IPS-15b (cell line): ENCODE measurements around the gene AUH.

Source experiments
- H3K27me3 ChIP-seq: one replicate; pipeline ENCODE4 v1.6.1; 2013; ENCODE audit warnings: low read length; ENCODE audit not compliant: control insufficient read depth, insufficient read depth
- H3K36me3 ChIP-seq: one replicate; pipeline ENCODE4 v1.6.1; 2013; ENCODE audit warnings: low read length; ENCODE audit not compliant: control insufficient read depth, insufficient read depth
- H3K4me1 ChIP-seq: one replicate; pipeline ENCODE4 v1.6.1; 2013; ENCODE audit warnings: mild to moderate bottlenecking, low read length; ENCODE audit not compliant: control insufficient read depth, insufficient read depth
- H3K4me3 ChIP-seq: one replicate; pipeline ENCODE4 v1.5.1; 2013; ENCODE audit warnings: low read depth, low read length
- H3K9ac ChIP-seq: one replicate; pipeline ENCODE4 v1.6.1; 2013; ENCODE audit warnings: low read depth, mild to moderate bottlenecking, low read length
- H3K9me3 ChIP-seq: one replicate; pipeline ENCODE4 v1.6.1; 2013; ENCODE audit warnings: mild to moderate bottlenecking, low read length; ENCODE audit not compliant: control insufficient read depth, insufficient read depth

The AUH gene

GRCh38 chr9:91361291-91362050 is at the start of gene AUH:
Gene AUH, minus strand, starts transcription at chr9:91361918. Its CDS starts 29 bp downstream, at chr9:91361889.
- H3K4me1 ChIP-seq: peaks cover 9% of the 10 kb centered on the region
- H3K4me3 ChIP-seq: peak within 1 kb of the TSS; percentile 81
- H3K36me3 ChIP-seq: no peaks in the 10 kb centered on the region
- H3K27me3 ChIP-seq: no peaks in the 10 kb centered on the region
- no peaks in the 10 kb centered on the region for H3K9me3 ChIP-seq
- peak within 1 kb of the TSS; percentile 83 for H3K9ac ChIP-seq

DNA sequence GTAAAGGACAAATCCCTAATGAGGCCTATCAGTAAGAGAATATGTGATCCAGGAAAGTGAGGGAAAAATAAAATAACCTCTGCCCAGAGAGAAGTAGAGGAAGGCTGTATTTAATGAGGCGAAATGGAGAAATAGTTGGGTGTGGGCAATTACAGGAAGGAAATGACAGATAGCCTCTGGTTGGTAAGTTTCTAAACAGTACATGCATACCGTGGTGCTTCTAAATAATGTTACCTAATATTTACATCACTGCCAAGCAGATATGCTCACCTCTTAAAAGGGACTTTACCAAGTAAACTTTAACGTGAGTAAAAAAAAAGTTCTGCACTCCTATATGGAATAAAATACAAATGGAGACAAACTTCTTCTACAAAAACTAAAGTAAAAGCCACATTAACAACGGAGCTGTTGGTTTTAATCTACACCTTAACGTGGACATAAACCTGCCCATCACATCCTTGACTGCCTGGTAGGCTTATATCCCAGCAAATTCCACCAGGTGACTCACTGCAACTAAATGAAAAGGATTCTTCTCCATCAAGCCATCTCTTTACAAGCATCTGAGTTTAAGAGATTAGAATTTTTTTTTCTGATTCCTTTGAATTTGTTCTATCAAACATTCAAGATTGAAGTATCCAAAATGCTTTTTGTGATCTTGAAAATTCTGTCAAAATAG is 49.5 kb upstream of the AUH start:
- Histone ChIP-seq H3K4me3 (no peak overlapping the region), H3K4me1 (peaks cover 2% of the 10 kb centered on the region), H3K9me3 (no peaks in the 10 kb centered on the region), H3K36me3 (no peaks in the 10 kb centered on the region), H3K9ac (no peak overlapping the region), H3K27me3 (no peaks in the 10 kb centered on the region)

- Histone ChIP-seq H3K27me3 (no peaks in the 10 kb centered on the region), H3K36me3 (no peaks in the 10 kb centered on the region), H3K9ac (no peak overlapping the region), H3K9me3 (no peaks in the 10 kb centered on the region), H3K4me1 (peaks cover 3% of the 10 kb centered on the region), H3K4me3 (no peak overlapping the region)
These were observed 48.4 kb upstream of the AUH start for GRCh38 chr9:91410161-91410560.

DNA sequence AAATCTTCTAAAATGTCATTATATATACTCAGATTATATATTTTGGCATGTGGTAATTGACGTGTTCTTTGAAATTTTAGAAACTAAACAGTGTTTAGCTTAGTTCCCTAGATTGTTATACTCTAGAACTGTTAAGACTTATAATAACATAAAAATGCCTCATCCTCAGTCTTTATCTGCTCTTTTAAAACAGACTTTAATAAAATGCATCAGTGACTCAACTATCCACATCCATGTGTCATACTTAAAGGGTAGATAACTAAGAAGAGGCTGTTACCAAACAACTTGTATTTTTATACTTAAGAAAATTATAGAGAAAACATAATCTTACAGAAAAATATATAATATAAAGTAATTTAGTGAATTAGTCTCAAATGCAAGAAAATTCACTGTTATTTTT is 46.8 kb upstream of the AUH start:
- H3K4me1 ChIP-seq: peaks cover 3% of the 10 kb centered on the region
- no peaks in the 10 kb centered on the region for H3K9me3 ChIP-seq
- no peaks in the 10 kb centered on the region for H3K27me3 ChIP-seq
- H3K36me3 ChIP-seq: no peaks in the 10 kb centered on the region
- no peak overlapping the region for H3K9ac ChIP-seq
- H3K4me3 ChIP-seq: no peak overlapping the region

- Histone ChIP-seq H3K4me1 (peaks cover 3% of the 10 kb centered on the region), H3K36me3 (no peaks in the 10 kb centered on the region), H3K9ac (no peak overlapping the region), H3K27me3 (no peaks in the 10 kb centered on the region), H3K4me3 (no peak overlapping the region), H3K9me3 (no peaks in the 10 kb centered on the region)
These were observed 46.0 kb upstream of the AUH start for GRCh38 chr9:91407580-91408318.

DNA sequence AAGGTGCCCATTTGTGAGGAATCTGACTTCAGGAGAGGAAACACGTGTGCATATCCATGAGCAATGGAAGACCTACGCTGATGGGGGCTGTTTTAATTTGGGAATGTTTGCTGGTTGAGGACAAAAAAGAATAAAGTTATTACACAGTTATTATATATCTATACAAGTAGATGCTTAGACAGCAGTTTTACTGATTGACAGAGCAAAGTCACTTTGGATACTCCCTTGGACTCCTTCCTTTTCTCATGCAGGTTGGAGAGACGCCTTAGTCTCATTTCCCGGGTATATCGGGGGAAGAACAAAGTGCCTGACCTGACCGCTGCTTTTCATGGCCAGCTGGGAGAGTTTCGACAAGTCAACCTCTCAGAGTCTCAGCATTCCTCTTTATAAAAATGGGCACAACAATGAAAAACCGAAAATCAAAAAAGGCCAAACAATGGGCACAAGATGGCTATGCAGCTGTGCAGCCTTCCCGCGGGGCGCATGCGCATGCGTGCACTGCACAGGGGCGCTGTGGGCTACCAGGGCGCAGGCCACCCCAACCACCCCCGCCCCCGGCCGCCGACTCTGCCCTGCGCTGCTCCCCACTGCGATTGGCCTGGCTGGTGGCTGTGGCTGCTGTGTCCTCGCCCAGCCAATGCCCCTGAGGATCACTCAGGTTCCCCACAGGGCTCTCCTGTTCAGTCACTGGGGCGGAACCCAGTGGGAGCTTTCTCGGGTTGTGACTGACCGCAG is 43.8 kb upstream of the AUH start:
- no peak overlapping the region for H3K4me3 ChIP-seq
- no peaks in the 10 kb centered on the region for H3K27me3 ChIP-seq
- H3K9ac ChIP-seq: no peak overlapping the region
- no peaks in the 10 kb centered on the region for H3K36me3 ChIP-seq
- H3K4me1 ChIP-seq: peaks cover 3% of the 10 kb centered on the region
- no peaks in the 10 kb centered on the region for H3K9me3 ChIP-seq

DNA sequence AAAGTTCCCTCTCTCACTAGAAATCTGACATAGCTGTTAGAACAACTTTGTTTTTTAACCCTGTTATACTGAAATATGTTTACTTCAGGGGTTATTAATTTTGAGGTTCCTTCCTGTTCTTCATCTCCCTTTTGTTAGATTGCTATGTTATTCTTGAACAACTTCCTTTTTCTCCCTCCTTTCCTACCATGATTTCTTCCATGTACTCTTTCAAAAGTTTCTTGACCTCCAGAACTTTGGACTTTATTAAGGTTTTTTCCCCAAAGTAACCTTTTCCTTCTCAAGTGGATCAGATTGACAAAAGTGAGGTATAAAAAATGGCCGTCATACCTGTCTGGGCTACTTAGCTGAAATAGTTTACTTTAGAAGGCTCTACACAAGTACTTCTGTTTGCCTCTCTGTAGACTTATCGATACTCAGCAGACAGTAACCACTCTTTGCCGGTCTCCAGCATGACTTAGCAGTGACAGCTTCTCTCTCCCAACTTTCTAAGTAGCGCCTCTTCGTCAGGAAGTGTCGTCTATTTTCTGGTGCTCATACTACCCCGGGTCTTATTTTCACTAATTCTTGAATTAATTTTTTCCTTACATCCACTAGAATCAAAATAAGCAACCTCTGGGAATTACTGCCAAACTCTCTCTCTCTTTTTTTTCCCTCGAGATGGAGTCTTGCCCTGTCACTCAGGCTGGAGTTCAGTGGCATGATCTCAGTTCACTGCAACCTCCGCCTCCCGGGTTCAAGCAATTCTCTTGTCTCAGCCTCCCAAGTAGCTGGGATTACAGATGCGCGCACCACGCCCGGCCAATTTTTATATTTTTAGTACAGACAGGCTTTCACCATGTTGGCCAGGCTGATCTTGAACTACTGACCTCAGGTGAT is 42.2 kb upstream of the AUH start:
- Histone ChIP-seq H3K4me3 (no peak overlapping the region), H3K9me3 (no peaks in the 10 kb centered on the region), H3K9ac (no peak overlapping the region), H3K36me3 (no peaks in the 10 kb centered on the region), H3K27me3 (no peaks in the 10 kb centered on the region), H3K4me1 (peaks cover 3% of the 10 kb centered on the region)

DNA sequence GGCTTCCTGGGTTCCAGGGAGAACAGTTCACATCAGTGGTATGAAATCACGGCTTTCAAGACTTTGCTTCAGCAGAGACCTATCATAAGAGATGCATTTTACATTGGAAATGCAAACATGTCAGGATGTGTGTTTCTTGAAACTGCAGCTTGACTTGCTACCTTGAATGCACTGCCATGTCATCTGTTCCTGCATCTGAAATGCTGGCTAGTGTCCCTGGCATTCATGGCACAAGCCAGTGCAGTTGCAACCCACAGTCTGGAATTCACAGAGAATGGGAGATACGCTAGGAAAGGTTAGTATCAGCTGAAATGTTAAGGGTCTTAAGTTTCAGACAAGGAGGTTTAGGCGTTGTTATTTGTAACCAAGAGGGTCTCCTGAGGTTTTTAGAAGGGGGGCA is 37.2 kb upstream of the AUH start:
- Histone ChIP-seq H3K4me1 (no peaks in the 10 kb centered on the region), H3K27me3 (no peaks in the 10 kb centered on the region), H3K36me3 (no peaks in the 10 kb centered on the region), H3K4me3 (no peak overlapping the region), H3K9me3 (no peaks in the 10 kb centered on the region), H3K9ac (no peak overlapping the region)

- Histone ChIP-seq H3K9me3 (no peaks in the 10 kb centered on the region), H3K27me3 (no peaks in the 10 kb centered on the region), H3K4me3 (no peak overlapping the region), H3K4me1 (no peaks in the 10 kb centered on the region), H3K36me3 (no peaks in the 10 kb centered on the region), H3K9ac (no peak overlapping the region)
These were observed 34.1 kb upstream of the AUH start for GRCh38 chr9:91395553-91396471.

- no peaks in the 10 kb centered on the region for H3K36me3 ChIP-seq
- H3K4me3 ChIP-seq: no peak overlapping the region
- H3K27me3 ChIP-seq: no peaks in the 10 kb centered on the region
- no peak overlapping the region for H3K9ac ChIP-seq
- no peaks in the 10 kb centered on the region for H3K4me1 ChIP-seq
- H3K9me3 ChIP-seq: no peaks in the 10 kb centered on the region
These were observed 33.4 kb upstream of the AUH start for GRCh38 chr9:91395106-91395552.
